GM20000 (cell line): ENCODE results near the gene ZNF683.
A peak's percentile ranks its signal among the peaks of the same experiment; 100 is the strongest.
"Not testable (repeated sequence)": the region's sequence is repeated elsewhere in the genome, so short reads cannot be mapped to it uniquely, and the experiment has no call there.

Source experiments
- DNase-seq: peaks from one replicate; pipeline ENCODE4 v3.0.0; 2012; ENCODE audit warnings: low spot score
- TF ChIP-seq, protein P1 (sequence below): IDR thresholded peaks from 2 replicates; pipeline ENCODE4 v1.5.1; 2012; ENCODE audit warnings: mild to moderate bottlenecking, control low read depth; ENCODE audit errors: extremely low read depth, missing control alignments

Gene ZNF683

DNA sequence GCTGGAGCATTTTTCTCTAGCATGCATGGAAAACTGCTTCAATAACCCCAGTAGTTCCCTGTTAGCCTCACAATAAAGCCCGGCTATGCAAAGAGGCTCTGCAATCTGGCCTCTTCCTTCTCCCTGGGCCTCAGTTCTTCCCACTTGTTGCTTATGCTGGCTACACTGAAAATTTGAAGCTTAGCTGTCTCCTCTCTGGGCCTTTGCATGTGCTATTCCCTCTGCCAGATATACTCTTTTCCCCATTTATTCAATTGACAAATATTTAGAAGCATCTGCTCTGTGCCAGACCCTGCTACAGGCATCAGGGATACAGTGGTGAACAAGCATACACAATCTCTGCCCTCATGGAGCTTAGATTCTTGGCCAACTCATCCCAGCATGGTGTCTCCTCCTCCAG, 33.9 kb downstream of the ZNF683 start:
- DNase-seq: no peak
- TF ChIP-seq, protein P1, sequence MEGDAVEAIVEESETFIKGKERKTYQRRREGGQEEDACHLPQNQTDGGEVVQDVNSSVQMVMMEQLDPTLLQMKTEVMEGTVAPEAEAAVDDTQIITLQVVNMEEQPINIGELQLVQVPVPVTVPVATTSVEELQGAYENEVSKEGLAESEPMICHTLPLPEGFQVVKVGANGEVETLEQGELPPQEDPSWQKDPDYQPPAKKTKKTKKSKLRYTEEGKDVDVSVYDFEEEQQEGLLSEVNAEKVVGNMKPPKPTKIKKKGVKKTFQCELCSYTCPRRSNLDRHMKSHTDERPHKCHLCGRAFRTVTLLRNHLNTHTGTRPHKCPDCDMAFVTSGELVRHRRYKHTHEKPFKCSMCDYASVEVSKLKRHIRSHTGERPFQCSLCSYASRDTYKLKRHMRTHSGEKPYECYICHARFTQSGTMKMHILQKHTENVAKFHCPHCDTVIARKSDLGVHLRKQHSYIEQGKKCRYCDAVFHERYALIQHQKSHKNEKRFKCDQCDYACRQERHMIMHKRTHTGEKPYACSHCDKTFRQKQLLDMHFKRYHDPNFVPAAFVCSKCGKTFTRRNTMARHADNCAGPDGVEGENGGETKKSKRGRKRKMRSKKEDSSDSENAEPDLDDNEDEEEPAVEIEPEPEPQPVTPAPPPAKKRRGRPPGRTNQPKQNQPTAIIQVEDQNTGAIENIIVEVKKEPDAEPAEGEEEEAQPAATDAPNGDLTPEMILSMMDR: no peak

DNA sequence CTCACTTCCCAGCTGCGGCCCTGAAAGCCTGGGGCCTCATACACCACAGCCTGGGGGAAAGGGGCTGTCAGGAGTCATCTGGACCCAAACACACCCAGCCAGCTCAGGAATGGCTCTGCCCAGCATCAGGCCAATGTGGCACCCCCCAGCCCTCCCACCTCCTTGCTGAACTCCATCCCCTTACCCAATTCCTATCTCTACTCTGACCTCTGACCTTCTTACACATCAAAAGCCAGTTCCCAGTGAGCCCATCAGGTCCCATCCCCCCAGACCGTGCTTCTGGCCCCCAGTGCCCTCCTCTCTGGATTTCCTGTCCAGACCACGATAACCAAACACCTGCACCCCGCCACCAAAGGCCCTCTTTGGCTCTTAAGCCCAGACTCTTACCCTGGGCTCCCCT, 34.9 kb downstream of the ZNF683 start:
- TF ChIP-seq, protein P1: no peak
- no peak for DNase-seq

DNA sequence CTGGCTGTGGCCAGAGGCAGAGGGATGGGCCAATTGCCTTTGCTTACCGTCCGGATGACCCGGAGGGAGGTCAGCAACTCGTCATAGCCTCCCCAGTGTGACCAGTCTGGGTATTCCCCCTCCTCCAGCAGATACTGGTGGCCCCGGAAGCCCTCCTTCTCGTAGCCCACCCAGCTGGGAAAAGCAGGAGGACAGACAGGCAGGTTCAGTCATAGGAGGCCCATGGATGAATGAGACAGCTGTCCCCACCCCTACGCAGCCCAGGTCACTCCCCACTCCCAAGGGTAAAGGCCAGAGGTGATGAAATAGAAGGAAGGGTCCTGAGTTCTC, 35.4 kb downstream of the ZNF683 start:
- TF ChIP-seq, protein P1: no peak
- DNase-seq: no peak

DNA sequence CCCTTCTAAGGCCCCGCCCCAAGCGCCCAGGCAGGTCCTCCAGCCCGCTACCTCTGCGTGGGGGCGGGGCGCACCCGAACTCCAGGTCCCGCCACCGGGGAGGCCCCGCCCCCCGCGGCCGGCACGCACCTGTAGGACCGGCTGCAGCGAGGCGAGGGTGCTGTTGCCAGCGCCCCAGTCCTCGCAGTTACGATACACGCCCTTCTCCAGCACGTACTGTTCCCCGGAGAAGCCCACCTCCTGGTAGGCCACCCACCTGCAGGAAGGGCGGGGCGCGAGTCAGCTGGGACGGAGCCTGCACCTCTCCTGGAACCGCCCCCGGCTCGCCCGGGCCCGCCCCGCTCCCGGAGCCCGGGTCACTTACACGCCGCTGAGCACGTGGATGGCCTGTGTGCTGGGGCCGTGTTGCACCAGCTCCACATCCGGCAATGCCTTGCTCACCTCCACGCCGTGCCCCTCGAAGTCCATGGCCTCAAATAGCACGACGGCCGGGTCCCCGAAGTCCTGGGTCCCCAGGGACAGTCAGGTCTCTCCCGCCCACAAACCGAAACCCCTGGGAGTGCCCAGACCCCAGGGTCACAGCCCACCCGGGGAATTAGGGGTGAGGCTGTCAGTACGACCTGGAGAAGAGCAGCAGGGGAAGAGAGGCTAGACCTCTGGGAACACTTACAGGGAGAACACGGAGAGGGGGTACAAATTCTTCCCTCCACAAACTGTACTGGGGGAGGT, 35.9 kb downstream of the ZNF683 start:
- TF ChIP-seq, protein P1: no peak
- DNase-seq: peak; percentile 89

DNA sequence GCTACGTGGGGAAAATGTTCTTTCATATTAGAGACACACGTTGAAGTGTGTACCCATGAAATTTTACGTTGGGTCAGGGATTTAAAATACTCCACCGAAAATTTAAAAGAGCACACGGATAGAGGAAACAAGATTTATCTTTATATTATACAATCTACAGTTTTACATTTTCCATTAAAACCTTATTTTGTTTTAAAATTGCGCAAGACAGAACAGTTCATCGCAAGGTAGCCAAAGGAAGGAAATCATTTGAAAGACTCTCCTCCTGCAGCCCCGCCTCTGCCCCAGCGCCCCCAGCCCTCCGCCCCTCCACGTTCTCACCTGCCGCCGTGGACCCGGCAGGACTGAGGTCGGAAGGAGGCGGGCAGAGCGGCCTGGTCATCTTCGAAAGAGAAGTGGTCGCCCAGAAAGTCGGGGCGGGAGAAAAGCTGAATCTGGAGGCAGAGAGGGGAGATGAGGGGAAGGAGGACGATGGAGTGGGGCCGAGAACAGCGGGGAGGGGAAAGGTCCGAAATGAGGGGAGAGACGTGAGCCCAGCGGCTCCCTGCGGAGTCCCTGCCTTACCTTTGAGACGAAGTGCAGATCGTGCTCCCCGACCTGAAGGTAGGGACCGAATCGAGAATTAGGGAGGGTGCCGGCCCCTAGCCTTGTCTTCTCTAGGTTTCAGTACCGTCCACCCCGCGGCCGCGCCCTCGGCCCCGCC, 36.6 kb downstream of the ZNF683 start:
- DNase-seq: no peak
- TF ChIP-seq, protein P1: no peak

DNA sequence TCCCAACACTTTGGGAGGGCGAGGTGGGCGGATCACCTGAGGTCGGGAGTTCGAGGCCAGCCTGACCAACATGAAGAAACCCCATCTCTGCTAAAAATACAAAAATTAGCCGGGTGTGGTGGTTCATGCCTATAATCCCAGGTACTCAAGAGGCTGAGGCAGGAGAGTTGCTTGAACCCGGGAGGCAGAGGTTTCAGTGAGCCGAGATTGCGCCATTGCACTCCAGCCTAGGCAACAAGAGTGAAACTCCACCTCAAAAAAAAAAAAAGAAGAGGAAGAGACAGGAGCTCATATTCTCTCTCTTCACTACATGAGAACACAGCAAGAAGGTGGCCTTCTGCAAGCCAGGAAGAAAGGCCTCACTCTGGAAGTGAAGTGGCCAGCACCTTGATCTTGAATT, 39.2 kb downstream of the ZNF683 start:
- DNase-seq: not testable (repeated sequence)

DNA sequence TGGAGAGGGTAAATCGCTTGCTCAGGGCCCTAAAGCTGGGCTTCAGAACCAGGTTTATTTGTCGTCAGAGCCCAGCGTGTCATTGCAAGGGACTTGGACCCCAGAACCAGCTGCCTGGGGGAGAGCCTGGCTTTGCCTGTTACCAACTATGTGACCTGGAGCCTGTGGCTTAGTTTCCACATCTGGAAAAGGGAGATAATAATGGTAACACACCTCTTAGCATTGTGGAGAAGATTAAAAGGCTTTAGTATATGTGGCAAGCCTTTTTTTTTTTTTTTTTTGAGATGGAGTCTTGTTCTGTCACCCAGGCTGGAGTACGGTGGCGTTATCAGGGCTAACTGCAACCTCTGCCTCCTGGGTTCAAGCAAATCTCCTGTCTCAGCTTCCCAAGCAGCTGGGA, 42.3 kb downstream of the ZNF683 start:
- DNase-seq: no peak
- TF ChIP-seq, protein P1: no peak

DNA sequence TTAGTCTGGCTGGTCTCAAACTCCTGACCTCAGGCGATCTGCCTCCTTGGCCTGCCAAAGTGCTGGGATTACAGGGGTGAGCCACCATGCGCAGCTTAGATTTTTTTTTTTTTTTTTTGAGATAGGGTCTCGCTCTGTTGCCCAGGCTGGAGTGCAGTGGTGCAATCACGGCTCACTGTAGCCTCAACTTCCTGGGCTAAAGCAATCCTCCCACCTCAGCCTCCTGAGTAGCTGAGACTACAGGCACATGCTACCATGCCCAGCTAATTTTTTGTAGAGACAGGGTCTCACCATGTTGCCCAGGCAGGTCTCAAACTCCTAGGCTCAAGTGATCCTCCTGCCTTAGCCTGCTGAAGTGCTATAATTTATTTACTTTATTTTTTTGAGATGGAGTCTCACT, 43.2 kb downstream of the ZNF683 start:
- not testable (repeated sequence) for DNase-seq
